GM18511 (cell line): Measurements from ENCODE around the gene SKI.

Experiments used
- ATAC-seq: cut with Tn5 transposase; IDR thresholded peaks from one replicate; pipeline ENCODE4 v1.9.1; 2021; ENCODE audit warnings: mild to moderate bottlenecking, moderate library complexity; ENCODE audit not compliant: unreplicated experiment

The SKI gene

GRCh38 chr1:2348346-2349325, 120.5 kb downstream of the SKI start:
- ATAC-seq, result no peak

GRCh38 chr1:2349806-2350205, 121.7 kb downstream of the SKI start:
- ATAC-seq, result no peak

DNA sequence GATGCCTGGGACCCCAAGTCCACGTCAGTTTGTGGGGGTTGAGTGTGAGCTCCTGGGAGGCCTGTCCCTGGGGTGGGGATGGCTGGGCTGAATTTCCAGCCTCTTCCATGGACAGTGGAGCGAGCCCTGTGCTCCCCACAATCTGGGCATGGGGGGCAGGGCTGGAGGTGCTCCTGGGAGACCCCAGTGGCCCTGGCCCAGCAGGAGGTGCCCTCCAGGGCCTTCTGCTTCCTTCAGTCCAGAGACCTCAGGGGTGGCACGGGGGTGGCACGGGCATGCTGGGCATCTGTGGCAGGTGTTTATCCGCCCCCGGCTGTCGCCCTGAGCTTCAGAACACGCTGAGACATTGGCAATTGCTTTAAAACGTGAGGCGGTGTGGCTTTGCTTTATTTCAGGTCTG, 122.4 kb downstream of the SKI start:
- no peak for ATAC-seq

- no peak for ATAC-seq
Observed at GRCh38 chr1:2350911-2351655, 123.0 kb downstream of the SKI start.

DNA sequence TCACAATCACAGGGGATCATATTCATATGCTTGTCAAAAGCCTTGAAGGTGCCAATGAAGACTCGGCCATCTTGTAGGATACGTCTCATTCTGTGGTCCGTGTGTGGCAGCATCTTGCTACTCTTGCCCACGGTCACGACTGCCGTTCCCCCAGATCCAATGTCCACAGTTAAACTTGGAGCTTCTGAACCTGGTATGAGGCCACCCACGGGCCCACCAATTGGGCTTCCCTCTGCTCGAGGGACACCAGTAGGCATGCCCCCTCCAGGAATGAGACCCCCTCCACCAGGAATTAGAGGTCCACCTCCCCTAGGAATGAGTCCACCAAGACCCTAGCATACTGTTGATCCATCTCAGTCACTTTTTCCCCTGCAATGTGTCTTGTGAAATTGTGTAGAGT, 123.6 kb downstream of the SKI start:
- ATAC-seq, result no peak

DNA sequence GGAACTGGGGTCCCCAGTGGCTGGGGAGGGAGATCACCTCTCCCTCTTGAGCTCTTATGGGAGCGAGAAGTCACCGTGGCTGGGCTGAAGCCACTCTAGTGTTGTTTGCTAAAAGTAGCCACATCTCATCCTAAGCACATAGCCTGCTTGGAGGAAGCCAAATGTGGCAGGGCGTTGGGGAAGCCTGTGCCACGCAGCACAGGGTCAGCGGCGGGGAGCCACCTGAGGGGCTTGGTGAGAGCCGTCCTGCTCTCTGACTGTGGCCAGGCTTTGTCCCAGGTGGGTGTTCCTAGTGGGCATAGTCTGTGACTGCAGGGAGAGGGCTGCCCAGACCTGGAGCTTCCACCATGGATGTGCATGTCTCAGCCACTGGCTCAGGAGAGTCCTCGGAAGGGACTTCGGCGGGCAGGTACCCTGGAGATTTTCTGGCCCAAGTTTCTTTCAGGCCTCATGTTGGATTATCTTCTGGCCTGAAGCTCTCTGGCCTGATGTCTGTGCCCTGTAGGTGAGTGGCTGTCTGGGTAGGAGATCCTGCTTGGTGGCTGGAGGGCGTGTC, 124.3 kb downstream of the SKI start:
- no peak for ATAC-seq

GRCh38 chr1:2352897-2353550, 124.9 kb downstream of the SKI start:
- ATAC-seq, result no peak

DNA sequence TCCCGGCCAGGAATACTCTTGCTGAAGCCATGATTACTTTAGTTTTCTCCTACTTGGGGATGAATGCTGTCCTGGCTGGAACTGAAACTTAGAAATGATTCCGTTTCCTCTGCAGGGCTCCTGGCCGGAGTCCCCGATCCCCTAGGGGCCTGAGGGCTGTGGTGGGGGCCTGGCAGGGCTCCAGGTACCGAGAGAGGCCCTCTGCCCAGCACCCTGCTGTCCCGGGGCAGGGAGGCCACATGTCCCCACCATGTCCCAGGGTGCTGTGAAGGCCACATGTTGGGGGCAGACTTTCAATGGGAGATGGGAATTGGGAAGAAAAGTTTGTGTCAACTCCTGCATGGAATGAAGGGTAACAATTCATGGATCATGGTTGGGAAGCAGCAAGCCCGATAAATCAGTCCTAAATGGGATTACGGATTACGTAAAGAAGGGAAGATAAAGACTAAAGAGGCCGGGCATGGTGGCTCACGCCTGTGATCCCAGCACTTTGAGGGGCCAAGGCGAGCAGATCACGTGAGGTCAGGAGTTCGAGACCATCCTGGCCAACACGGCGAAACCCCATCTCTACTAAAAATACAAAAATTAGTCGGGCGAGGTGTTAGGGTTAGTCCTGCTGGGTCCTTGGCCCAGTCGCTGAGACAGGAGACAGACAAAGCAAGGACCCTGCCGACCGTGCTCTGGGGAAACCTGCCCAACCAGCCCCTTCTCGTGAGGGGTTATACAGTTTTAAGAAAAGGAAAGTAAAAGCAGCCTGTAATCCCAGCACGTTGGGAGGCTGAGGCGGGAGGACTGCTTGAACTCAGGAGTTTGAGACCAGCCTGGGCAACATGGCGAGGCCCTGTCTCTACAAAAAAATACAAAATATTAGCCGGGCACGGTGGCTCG, 125.7 kb downstream of the SKI start:
- no peak for ATAC-seq

GRCh38 chr1:2354511-2355372, 126.6 kb downstream of the SKI start:
- no peak for ATAC-seq

DNA sequence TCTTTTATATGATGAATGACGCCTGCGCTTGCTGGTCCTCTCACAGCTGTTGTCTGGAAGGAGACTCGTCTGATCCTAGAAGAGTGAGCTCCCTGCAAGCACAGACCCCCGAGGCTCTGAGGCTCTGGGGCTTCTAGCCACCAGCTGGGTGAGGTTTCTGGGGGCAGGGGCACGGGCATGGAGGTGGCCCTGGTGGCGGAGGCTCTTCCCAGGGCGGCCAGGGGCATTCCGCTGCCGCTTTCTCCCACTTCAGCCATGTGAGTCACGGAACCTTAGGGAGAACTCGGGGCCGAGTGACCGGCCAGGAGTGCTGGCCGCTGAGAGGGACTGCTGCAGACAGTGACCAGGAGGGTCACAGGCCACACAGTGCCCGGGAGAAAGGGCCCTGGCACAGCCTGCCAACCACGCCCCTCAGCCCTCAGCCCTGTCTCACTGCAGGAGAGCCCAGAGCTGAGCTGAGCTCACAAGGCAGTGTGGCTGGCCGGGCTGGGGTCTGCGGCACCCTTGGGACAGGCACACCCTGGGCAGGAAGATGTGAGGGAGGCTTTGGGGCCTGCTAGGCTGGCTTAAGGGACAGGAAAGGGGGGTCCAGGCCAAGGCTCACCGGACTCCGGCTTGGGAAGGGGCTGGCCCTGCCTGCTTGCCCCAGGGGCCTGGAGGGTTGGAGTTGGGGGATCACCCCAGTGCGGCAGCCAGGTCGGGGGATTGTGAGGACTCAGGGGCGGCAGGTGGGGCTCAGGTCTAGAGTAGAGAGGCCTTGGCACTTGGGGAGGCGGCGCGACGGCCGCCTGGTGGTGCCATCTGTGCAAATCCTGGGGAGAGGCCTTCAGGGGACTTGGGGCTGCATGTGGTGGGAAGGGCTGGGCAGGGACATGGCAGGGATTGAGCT, 127.5 kb downstream of the SKI start:
- ATAC-seq, result no peak

DNA sequence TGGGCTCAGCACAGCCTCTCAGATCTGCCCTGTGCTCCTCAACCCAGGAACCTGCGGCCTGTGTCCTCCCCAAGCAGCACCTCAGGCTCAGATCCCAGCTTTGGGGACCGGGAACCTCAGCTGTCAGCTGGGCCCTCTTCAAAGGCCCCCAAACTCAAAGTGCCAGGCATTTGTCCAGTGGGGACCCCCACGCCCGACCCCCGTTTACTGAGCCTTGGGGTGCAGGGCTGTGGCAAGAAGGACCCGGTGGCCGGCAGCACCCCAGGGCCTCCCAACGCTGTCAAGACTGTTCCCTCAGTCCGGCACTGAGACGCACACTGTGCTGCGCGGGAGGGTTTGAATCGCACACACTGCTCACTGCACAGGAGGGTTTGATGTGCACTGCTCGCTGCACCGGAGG, 128.3 kb downstream of the SKI start:
- ATAC-seq, result no peak

DNA sequence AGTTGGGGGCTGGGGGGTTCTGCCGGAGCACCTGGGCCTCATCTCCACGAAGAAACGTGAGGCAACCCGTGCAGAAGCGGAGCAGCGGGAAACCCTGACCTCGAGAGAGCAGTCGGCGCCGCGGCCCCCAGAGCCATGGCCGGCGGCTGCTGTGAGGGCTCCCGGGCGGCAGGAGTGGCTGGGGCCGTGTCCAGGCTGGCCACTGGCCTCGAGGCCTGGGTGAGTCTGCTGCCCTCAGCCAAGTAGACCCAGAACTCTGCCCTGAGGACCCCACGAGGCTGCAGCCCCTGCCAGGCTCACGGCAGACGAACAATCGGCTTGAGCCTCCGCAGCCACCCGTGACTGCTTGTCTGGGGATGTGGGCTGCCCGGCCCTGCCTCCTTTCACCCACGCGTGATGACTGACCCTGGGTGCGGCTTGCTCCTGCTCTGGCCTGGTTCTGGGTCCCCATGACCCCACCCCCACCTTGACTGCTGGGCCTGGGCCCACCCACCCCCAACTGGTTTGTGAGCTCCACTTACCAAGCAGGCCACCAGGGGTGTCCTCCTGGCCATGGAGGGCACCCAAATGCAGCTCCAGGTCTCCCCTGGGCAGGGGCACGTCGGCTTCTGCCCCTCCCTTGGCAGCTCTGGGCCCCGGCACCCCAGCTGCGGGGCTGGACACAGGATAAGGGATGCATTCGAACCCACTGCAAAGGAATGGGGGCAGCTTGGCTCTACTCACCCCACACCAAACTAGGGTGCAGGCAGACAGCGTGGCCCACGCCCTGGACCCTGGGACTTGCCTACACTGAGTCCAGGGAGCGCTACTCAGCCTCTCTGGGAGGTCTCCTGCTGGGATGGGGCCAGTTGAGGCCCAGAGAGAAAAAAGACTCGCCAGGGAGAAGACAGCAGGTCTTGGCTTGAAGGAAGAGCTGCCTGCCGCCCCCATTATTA, 129.1 kb downstream of the SKI start:
- ATAC-seq, result no peak

DNA sequence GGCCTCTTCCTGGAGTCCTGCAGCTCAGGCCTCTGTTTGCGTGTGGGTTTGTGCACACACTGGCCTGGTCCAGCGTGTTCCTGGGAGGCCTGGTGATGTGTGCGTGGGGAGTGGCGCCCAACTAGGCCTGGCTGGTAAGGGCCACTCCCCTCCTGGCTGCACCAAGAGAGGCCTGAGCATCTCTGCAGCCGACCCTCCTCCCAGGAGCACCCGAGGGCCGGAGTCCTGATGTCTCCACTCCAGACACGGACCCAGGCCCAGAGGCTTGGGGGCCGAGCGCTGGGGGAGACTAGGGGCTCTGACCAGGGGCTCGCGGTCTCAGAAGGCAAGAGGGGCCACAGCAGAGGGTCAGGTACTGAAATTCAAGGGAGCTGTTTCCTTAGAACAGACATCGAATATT, 130.0 kb downstream of the SKI start:
- ATAC-seq, result no peak

- ATAC-seq, result no peak
Observed at GRCh38 chr1:2358651-2359640, 130.8 kb downstream of the SKI start.
